KOPT-K1 (cell line): ENCODE measurements around the gene BICRAL.
"Not testable (repeated sequence)": the region's sequence is repeated elsewhere in the genome, so short reads cannot be mapped to it uniquely, and the experiment has no call there.

Source experiments
- H3K27ac ChIP-seq: fragments of 200-600 bp; sonication (generic); 2 replicates; pipeline ENCODE4 v1.5.1; 2016; ENCODE audit warnings: antibody characterized with exemption, mild to moderate bottlenecking, low read depth, low read length; ENCODE audit not compliant: poor library complexity, severe bottlenecking
- H3K36me3 ChIP-seq: fragments of 200-600 bp; sonication (generic); 2 replicates; pipeline ENCODE4 v1.5.1; 2017; ENCODE audit warnings: antibody characterized with exemption, mild to moderate bottlenecking, low read length, moderate library complexity; ENCODE audit not compliant: insufficient read depth
- H3K9me3 ChIP-seq: fragments of 200-600 bp; sonication (generic); 2 replicates; pipeline ENCODE4 v1.5.1; 2017; ENCODE audit warnings: antibody characterized with exemption, low read length, mild to moderate bottlenecking; ENCODE audit not compliant: insufficient read depth, poor library complexity, severe bottlenecking

BICRAL gene

GRCh38 chr6:42808492-42809483 is 26.9 kb downstream of the BICRAL start:
- Histone ChIP-seq H3K9me3 (no peaks in the 10 kb centered on the region), H3K36me3 (no peaks in the 10 kb centered on the region), H3K27ac (no peak overlapping the region)

GRCh38 chr6:42813074-42813645 is 31.3 kb downstream of the BICRAL start:
- no peaks in the 10 kb centered on the region for H3K36me3 ChIP-seq
- H3K27ac ChIP-seq: no peak overlapping the region
- no peaks in the 10 kb centered on the region for H3K9me3 ChIP-seq

GRCh38 chr6:42813906-42814444 is 32.1 kb downstream of the BICRAL start:
- H3K9me3 ChIP-seq: no peaks in the 10 kb centered on the region
- H3K27ac ChIP-seq: no peak overlapping the region

GRCh38 chr6:42815726-42816125 is 33.9 kb downstream of the BICRAL start:
- H3K9me3 ChIP-seq, H3K27ac ChIP-seq, H3K36me3 ChIP-seq: not testable (repeated sequence)

More at GRCh38 chr6:42813906-42814444, 32.1 kb downstream of the BICRAL start:
- no peaks in the 10 kb centered on the region for H3K36me3 ChIP-seq

GRCh38 chr6:42817907-42818306 is 36.1 kb downstream of the BICRAL start:
- H3K27ac ChIP-seq: no peak overlapping the region

GRCh38 chr6:42818416-42818815 is 36.6 kb downstream of the BICRAL start:
- Histone ChIP-seq H3K27ac (no peak overlapping the region), H3K9me3 (no peaks in the 10 kb centered on the region), H3K36me3 (no peaks in the 10 kb centered on the region)

More at GRCh38 chr6:42817907-42818306, 36.1 kb downstream of the BICRAL start:
- H3K9me3 ChIP-seq: no peaks in the 10 kb centered on the region
- H3K36me3 ChIP-seq: no peaks in the 10 kb centered on the region

- no peaks in the 10 kb centered on the region for H3K9me3 ChIP-seq
- no peak overlapping the region for H3K27ac ChIP-seq
- no peaks in the 10 kb centered on the region for H3K36me3 ChIP-seq
Observed at GRCh38 chr6:42818878-42819277, 37.0 kb downstream of the BICRAL start.

GRCh38 chr6:42819803-42820511 is 38.1 kb downstream of the BICRAL start:
- Histone ChIP-seq H3K27ac (no peak overlapping the region), H3K36me3 (no peaks in the 10 kb centered on the region), H3K9me3 (no peaks in the 10 kb centered on the region)

- H3K9me3 ChIP-seq: no peaks in the 10 kb centered on the region
- H3K36me3 ChIP-seq: no peaks in the 10 kb centered on the region; the same call in 1 of the 2 replicates
- H3K27ac ChIP-seq: no peak overlapping the region
Observed at GRCh38 chr6:42820512-42821340, 38.9 kb downstream of the BICRAL start.

GRCh38 chr6:42821341-42821668 is 39.5 kb downstream of the BICRAL start:
- H3K36me3 ChIP-seq: no peaks in the 10 kb centered on the region; the same call in 1 of the 2 replicates
- no peak overlapping the region for H3K27ac ChIP-seq
- H3K9me3 ChIP-seq: no peaks in the 10 kb centered on the region

GRCh38 chr6:42821846-42822245 is 40.0 kb downstream of the BICRAL start:
- H3K36me3 ChIP-seq: no peaks in the 10 kb centered on the region; the same call in 1 of the 2 replicates
- H3K9me3 ChIP-seq: no peaks in the 10 kb centered on the region
- H3K27ac ChIP-seq: no peak overlapping the region

GRCh38 chr6:42829561-42830092 is 47.8 kb downstream of the BICRAL start:
- Histone ChIP-seq H3K9me3 (no peaks in the 10 kb centered on the region), H3K27ac (no peak overlapping the region), H3K36me3 (peaks cover 35% of the 10 kb centered on the region)

GRCh38 chr6:42831237-42831636 is 49.4 kb downstream of the BICRAL start:
- Histone ChIP-seq H3K9me3 (no peaks in the 10 kb centered on the region), H3K27ac (no peak overlapping the region), H3K36me3 (peaks cover 35% of the 10 kb centered on the region)

- Histone ChIP-seq H3K9me3 (no peaks in the 10 kb centered on the region), H3K36me3 (peaks cover 21% of the 10 kb centered on the region), H3K27ac (no peak overlapping the region)
Observed at GRCh38 chr6:42834056-42834455, 52.2 kb downstream of the BICRAL start.
